ENCODE measurements around the gene BRCA1.
"Not testable (repeated sequence)": the region's sequence is repeated elsewhere in the genome, so short reads cannot be mapped to it uniquely, and the experiment has no call there.

BRCA1 gene

GRCh38 chr17:43133439-43133838, 8.3 kb upstream of the BRCA1 start:
- not testable (repeated sequence) for DNase-seq

DNA sequence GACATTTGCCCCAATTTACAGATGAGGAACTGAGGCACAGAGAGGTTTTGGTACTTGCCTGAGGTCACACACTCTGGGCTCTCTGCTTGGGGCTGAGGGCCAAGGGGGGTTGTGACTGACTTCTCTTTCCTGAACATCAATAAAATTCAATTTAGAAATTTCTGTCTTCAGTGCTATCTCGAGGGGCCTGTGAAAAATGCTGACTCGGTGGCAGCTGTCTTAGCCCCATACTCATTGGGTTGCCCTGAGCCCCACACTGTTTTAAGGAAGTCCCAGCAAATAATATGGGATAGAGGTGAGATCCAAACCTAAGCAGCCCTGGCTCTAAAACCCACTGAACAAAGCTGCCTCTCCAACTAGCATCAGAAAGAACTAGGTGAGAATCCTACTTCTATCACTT, 7.0 kb upstream of the BRCA1 start:
- no peak for DNase-seq

DNA sequence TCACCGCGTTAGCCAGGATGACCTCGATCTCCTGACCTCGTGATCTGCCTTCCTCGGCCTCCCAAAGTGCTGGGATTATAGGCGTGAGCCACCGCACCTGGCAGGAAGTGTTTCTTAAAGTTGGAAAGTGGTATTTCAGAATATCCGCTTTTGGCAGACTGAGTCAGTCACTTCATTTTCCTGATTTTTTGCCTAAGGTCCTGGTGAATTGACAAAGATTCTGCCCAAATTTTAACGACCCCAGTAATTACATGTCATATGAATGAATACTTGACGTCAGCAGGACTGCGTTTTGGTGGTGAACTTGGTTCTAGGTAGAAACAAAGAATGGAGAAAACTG, 4.5 kb upstream of the BRCA1 start:
- DNase-seq, result no peak

DNA sequence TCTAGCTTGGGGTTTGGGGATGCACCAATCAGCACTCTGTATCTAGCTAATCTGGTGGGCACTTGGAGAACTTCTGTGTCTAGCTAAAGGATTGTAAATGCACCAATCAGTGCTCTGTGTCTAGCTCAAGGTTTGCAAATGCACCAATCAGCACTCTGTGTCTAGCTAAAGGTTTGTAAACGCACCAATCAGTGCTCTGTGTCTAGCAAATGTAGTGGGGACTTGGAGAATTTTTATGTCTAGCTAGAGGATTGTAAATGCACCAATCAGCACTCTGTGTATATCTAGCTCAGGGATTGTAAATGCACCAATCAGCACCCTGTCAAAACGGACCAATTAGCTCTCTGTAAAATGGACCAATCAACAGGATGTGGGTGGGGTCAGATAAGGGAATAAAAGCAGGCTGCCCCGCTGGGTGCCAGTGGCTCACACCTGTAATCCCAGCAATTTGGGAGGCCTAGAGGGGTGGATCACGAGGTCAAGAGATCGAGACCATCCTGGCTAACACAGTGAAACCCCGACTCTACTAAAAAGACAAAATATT, 2.2 kb upstream of the BRCA1 start:
- not testable (repeated sequence) for DNase-seq

- DNase-seq, result no peak
These were observed 1.7 kb upstream of the BRCA1 start for GRCh38 chr17:43126911-43127290.

GRCh38 chr17:43125967-43126910, 1.1 kb upstream of the BRCA1 start:
- no peak for DNase-seq

DNA sequence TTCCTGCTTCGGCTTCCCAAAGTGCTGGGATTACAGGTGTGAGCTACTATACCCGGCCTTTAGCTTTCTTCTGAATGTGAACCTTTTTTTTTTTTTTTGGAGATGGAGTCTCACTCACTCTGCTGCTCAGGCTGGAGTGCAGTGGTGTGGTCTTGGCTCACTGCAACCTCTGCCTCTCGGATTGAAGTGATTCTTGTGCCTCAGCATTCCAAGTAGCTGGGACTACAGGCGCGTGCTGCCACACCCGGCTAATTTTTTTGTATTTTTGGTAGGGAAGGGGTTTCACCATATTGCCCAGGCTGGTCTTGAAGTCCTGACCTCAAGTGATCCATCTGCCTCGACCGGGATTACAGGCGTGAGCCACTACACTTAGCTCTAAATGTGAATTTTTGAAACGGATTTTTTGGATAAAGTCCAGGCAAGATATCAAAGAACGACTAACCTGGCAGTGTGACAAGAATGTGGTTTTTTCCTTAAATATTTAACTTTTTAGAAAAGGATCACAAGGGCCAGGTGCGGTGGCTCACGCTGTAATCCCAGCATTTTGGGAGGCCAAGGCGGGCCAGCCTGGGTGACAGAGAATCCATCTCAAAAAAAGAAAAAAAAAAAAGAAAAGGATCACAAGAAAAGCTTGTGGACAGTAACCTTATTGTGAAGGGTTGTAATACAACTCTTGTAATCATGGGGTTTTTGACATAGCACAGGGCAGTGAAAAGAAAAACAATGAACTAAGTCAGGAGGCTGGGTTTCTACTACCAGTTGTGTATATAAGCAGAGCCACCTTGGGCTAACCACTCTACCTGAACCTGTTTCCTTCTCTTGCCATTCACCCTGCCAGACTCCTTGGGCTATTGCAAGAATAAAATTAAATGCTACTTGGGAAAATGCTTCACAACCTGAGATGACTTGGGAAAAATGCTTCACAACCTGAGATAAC, 6.2 kb downstream of the BRCA1 start:
- peak; percentile 0 for DNase-seq

GRCh38 chr17:43114151-43114552, 11.0 kb downstream of the BRCA1 start:
- peak; percentile 23 for DNase-seq

- no peak for DNase-seq
These were observed 18.6 kb downstream of the BRCA1 start for GRCh38 chr17:43106552-43106951.

- no peak for DNase-seq
These were observed 20.0 kb downstream of the BRCA1 start for GRCh38 chr17:43105146-43105545.

GRCh38 chr17:43104665-43105064, 20.5 kb downstream of the BRCA1 start:
- DNase-seq, result no peak

- not testable (repeated sequence) for DNase-seq
These were observed 29.8 kb downstream of the BRCA1 start for GRCh38 chr17:43095364-43095763.

- DNase-seq, result peak; percentile 70
These were observed 30.9 kb downstream of the BRCA1 start for GRCh38 chr17:43094129-43094835.

DNA sequence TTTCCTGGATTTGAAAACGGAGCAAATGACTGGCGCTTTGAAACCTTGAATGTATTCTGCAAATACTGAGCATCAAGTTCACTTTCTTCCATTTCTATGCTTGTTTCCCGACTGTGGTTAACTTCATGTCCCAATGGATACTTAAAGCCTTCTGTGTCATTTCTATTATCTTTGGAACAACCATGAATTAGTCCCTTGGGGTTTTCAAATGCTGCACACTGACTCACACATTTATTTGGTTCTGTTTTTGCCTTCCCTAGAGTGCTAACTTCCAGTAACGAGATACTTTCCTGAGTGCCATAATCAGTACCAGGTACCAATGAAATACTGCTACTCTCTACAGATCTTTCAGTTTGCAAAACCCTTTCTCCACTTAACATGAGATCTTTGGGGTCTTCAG, 32.3 kb downstream of the BRCA1 start:
- no peak for DNase-seq

- DNase-seq, result no peak
These were observed 35.1 kb downstream of the BRCA1 start for GRCh38 chr17:43090022-43090421.

DNA sequence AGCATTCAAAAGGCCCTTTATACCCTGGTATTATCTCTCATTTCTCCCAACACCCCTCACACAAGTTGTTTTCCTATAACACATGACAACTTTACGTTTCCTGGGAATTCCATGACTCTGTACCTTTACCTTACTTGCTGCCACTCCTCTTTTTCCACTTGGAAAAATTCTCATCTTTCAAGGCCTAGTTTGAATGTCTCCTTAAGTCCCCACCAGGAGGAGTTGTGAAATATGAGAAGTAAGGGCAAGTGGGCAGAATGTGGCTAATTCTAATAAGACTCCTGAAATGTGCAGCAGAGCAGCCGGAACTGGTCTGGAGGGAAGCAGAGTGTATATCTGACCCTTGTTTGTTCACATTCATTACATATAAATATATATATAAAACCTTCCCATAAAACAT, 39.7 kb downstream of the BRCA1 start:
- peak; percentile 3 for DNase-seq

DNA sequence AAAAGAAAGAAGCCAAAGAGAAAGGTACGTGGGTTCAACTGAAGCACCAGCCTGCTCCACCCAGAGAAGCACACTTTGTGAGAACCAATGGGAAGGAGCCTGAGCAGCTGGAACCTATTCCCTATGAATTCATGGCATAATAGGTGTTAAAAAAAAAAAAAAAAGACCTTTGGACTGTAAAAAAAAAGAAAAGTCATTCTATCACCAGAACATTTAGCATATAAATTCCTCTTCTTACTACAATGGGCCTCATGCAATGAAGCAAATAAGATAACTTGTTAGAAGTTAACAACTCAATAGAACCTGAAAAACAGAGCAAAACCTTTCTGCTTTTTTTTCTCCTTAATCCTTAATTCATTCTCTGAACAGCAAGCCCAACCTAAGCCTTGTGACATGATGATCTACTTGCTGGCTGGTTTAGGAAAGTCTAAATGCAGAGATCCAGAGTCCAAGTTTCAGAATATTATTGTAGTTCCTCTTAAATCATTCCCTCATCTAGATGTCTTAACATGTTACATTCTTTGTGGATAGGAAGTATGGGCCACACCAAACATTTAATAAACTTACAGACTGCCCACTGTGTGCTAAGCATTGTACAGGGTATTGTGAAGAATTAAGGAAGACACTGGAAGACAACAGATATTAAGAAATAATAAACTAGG, 45.4 kb downstream of the BRCA1 start:
- DNase-seq, result no peak

DNA sequence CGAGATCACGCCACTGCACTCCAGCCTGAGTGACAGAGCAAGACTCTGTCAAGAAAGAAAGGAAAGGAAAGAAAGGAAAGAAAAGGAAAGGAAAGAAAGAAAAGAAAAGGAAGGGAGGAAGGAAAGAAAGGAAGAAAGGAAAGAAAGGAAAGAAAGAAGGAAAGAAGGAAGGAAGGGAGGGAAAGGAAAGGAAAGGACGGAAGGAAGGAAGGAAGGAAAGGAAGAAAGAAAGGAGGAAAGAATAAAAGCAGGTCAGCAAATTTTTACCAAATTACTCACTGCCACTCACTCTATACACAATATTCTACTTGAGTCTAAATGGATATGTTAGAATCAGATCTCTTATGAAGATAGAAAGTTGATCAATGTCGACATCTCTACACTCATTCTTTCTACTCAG, 50.3 kb downstream of the BRCA1 start:
- no peak for DNase-seq

DNA sequence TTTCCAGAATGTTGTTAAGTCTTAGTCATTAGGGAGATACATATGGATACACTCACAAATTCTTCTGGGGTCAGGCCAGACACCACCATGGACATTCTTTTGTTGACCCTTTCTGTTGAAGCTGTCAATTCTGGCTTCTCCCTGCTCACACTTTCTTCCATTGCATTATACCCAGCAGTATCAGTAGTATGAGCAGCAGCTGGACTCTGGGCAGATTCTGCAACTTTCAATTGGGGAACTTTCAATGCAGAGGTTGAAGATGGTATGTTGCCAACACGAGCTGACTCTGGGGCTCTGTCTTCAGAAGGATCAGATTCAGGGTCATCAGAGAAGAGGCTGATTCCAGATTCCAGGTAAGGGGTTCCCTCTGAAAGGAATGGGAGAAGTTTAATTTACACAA, 54.3 kb downstream of the BRCA1 start:
- DNase-seq, result no peak

DNA sequence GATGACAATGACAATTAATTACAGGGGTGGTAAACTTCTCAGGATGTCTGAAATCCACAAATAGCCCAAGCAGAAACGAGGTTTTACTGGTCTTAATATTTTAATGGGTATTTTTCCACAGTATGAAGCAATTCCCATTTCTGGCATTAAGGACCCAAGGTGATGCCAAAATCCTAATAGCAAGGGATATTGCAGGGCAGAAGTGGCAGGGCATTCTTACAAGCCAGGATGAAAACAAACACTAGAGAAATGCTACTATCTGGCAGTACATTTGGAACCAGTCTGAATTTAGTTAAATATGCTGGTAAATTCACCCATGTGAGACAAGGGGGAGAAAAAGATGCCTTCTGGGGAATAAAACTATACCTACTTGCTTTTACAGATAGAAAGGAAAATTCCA, 54.9 kb downstream of the BRCA1 start:
- no peak for DNase-seq

DNA sequence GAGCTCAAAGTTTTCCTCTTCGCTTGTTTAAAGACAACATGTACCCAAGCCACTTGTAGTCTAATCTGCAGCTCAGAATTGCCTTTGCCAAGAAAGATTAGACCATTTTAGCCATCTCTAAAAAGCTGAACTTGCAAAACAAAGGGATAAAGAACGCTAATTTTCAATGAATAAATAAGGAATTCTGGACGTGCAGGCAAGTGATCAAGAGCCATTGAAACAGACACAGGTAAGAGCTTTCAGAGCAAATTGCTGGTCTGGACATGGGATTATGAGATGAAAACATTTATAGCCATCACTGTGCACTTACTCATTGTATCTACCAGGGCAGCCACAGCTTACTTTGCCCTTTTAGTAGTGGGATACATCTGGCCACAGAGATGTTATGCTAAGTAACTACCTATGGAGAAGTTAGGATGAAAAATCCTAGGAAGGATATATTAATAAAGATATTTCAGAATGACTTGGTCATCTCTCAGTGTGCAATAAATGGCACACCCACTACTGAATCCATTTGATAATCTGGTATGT, 55.7 kb downstream of the BRCA1 start:
- no peak for DNase-seq
